Right lobe of liver (tissue), 6 donors: ENCODE results near the gene SUPT6H. TPM values are rescaled to one million over a fixed set of nuclear protein-coding genes. Genes with fewer than 3 reads are reported as not detected.

Source experiments
- ATAC-seq, 4 donors: fragments of 200-7000 bp; cut with Tn5 transposase; one replicate each; pipeline ENCODE4 v1.9.1; 2020; ENCODE audit warnings: mild to moderate bottlenecking in 4 of 4, moderate library complexity in 4 of 4
- DNase-seq, 3 donors: peaks; one replicate each; pipeline ENCODE4 v3.0.0-alpha.2; 2020
- H3K27ac ChIP-seq, 3 donors: fragments of 200-600 bp; one replicate each; pipeline ENCODE4 v1.8.0; 2022
- H3K27me3 ChIP-seq, 2 donors: fragments of 200-600 bp; one replicate each; pipeline ENCODE4 v1.8.0; 2022
- H3K36me3 ChIP-seq, 4 donors: fragments of 200-600 bp; sonication (generic) in 1 of 4; one replicate each; pipeline versions ENCODE4 v1.5.1 to v1.8.0; 2017 to 2022; ENCODE audit warnings: control low read depth in 1 of 4
- H3K4me1 ChIP-seq, 4 donors: fragments of 200-600 bp; sonication (generic) in 1 of 4; one replicate each; pipeline versions ENCODE4 v1.5.1 to v1.8.0; 2017 to 2022; ENCODE audit warnings: control low read depth in 1 of 4
- H3K4me3 ChIP-seq, 3 donors: fragments of 200-600 bp; one replicate each; pipeline ENCODE4 v1.8.0; 2022
- H3K9me3 ChIP-seq, 4 donors: fragments of 200-600 bp; sonication (generic) in 1 of 4; one replicate each; pipeline versions ENCODE4 v1.5.1 to v1.8.0; 2017 to 2022; ENCODE audit warnings: control low read depth in 1 of 4
- POLR2A ChIP-seq: fragments of 450-650 bp; IDR thresholded peaks from one replicate; pipeline ENCODE4 v1.6.1; 2017; ENCODE audit warnings: antibody characterized with exemption, mild to moderate bottlenecking
- WGBS: methylation state at CpG from one replicate; pipeline ENCODE4 v1.1.6; 2018; ENCODE audit warnings: low coverage, low lambda C conversion rate; ENCODE audit not compliant: insufficient coverage; ENCODE audit errors: missing lambda C conversion rate; 5-methylcytosine and 5-hydroxymethylcytosine counted together
- intact Hi-C, 2 donors: fragments of 100-400 bp; cut with DNase I; formaldehyde crosslinking; loops; one replicate each; pipeline versions ENCODE4 v1.11.2 to v1.14.1; 2022
- total RNA-seq, 6 experiments: library from RNA; depleted of rRNA in 2 of 6; stranded (reverse); fragments of >200 nt in 2 of 6; fragmentation: NEBNext Ultra II Directional in 3 of 6; extraction: Animal tissue kit (Norgen Biotek cat#: 25700) in 3 of 6; gene quantifications; one replicate each; pipeline versions ENCODE4 v1.1.0 to v1.2.4, GENCODE V29; 2016 to 2023
- TF ChIP-seq, protein P1 (sequence below), 4 donors: fragments of 200-600 bp in 3 of 4; fragments of 450-650 bp in 1 of 4; IDR thresholded peaks; one replicate each; pipeline versions ENCODE4 v1.5.1 to v1.8.0; 2016 to 2022; ENCODE audit warnings: antibody characterized with exemption in 4 of 4, mild to moderate bottlenecking in 2 of 4
- donor health status: DM: no; HTN: yes; CAD: no.
- donor health status: DM: no; HTN: no; CAD: no.
- donor health status: DM: no; HTN: no; CAD: no.
- donor health status: DM: no; HTN: yes; CAD: no.
- donor health status: DM: no; HTN: yes; CAD: no.

SUPT6H gene
- total RNA-seq, 6 experiments from 2014 or later, result 28.8 to 38.0 (median 34.0) TPM

DNA sequence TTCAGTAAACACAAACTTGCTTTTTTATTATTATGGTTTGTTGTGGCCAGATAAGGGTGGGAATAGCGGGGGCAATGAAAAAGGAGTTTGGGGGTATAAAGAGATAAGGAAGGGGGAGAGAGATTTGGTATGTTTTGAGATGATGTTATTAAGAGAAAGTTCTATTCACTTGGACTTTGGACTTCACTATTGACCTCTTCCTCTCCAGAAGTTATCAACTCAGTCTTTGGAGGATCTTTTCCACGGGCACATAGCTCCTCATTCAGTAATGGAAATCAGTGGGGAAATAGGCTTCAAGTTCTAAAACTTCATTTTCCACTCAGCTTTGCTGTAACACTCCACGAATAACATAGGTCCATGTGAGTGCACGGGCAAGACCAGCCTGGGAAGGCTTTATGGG lies 26.5 kb downstream of the SUPT6H start:
- TF ChIP-seq POLR2A, result no peak
- TF ChIP-seq, protein P1, sequence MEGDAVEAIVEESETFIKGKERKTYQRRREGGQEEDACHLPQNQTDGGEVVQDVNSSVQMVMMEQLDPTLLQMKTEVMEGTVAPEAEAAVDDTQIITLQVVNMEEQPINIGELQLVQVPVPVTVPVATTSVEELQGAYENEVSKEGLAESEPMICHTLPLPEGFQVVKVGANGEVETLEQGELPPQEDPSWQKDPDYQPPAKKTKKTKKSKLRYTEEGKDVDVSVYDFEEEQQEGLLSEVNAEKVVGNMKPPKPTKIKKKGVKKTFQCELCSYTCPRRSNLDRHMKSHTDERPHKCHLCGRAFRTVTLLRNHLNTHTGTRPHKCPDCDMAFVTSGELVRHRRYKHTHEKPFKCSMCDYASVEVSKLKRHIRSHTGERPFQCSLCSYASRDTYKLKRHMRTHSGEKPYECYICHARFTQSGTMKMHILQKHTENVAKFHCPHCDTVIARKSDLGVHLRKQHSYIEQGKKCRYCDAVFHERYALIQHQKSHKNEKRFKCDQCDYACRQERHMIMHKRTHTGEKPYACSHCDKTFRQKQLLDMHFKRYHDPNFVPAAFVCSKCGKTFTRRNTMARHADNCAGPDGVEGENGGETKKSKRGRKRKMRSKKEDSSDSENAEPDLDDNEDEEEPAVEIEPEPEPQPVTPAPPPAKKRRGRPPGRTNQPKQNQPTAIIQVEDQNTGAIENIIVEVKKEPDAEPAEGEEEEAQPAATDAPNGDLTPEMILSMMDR (IDR thresholded peaks at IDR 0.05), result no peak
- H3K27ac ChIP-seq, result no peak overlapping the region
- no peaks in the 10 kb centered on the region for H3K27me3 ChIP-seq
- H3K4me3 ChIP-seq, result no peak overlapping the region
- H3K4me1 ChIP-seq, result no peaks in the 10 kb centered on the region
- peaks cover 12 to 94% (median 64%) of the 10 kb centered on the region in 4 donors for H3K36me3 ChIP-seq
- intact Hi-C loops, result no loop called here
- no peak for DNase-seq
- WGBS, result 88% methylated on average over 4 of the region's 4 CpGs
- H3K9me3 ChIP-seq, result no peaks in the 10 kb centered on the region
- ATAC-seq, result no peak

DNA sequence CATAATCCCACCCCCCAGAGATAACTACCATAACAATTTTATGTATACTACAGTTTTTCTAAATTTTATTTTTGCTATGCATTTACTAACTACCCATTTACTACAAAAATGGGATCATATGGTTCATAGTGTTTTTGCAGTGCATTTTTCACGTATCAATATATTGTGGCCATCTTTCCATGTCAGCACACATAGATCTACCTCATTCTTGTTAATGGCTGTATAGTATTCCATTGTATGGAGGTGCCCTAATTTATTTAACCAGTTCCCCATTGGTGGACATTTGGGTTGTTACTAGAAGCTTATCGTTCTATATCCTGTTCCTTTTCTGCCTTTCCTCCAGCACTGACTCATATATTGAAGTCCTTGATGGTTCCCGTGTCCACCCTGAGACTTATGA lies 27.0 kb downstream of the SUPT6H start:
- Histone ChIP-seq H3K36me3 (peaks cover 12 to 94% (median 63%) of the 10 kb centered on the region in 4 donors), H3K27ac (no peak overlapping the region), H3K4me3 (no peak overlapping the region), H3K9me3 (no peaks in the 10 kb centered on the region), H3K27me3 (no peaks in the 10 kb centered on the region), H3K4me1 (no peaks in the 10 kb centered on the region)
- TF ChIP-seq POLR2A, result no peak
- TF ChIP-seq, protein P1 (IDR thresholded peaks at IDR 0.05), result no peak
- intact Hi-C loops, result no loop called here
- 100% methylated on average over 3 of the region's 3 CpGs for WGBS
- ATAC-seq (no peak), DNase-seq (no peak)

DNA sequence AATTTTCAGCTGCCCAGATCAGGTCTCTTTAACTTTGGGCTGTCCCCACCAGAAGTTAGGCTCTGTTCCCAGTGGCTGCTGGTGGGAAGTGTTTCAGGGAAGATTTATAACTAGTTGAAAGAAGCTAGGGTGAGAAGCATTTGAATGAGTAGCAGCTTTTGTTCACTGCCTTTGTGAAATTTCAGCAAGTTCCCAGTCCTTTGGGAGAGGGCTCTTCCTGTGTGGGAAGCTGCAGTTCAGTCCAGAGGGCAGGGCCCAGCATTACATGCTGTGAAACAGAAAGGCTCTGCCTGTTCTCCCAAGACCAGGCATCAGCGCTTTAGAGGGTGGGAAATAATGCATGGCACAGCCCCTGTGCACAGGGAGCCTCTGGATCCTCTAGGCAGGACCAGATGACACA lies 31.9 kb downstream of the SUPT6H start:
- peaks cover 7 to 90% (median 54%) of the 10 kb centered on the region in 4 donors for H3K36me3 ChIP-seq
- 100% methylated on average over 1 of the region's 1 CpG for WGBS

DNA sequence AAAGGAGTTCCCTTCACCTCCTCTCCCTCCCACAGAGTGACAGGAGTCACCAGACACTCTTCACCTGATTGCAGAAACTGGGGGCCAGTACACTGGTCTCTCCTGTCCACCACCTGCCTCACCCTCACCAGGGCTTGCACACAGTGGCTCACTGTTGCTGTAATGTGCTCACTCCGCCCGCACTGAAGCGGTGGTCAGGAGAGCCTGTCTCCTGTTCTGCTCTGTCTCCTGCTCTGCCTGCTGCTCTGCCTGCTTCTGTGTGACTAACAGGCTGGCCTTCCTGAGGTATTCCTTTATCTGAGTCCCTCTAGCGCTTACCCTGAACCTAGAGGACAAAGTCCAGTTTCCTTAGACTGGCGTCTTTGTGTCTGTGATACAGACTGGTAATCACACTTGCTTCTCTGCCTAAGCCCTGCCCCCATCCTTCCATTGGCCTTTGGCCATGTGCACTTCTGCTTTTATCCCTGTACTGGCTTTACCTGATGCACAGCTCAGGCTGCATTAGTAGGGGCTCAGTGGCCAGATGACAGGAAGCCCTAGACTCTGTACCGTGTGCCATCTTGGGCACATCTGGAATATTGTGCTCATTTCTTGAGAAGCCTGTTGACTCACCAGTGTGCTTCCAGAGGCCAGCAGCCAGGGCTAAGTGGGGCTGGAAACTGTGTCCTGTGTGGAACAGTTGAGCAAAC lies 36.4 kb downstream of the SUPT6H start:
- Histone ChIP-seq H3K36me3 (peaks cover 6 to 96% (median 52%) of the 10 kb centered on the region in 4 donors), H3K9me3 (no peaks in the 10 kb centered on the region), H3K27ac (peak overlapping the region in 2 of 3 donors; percentile 2 to 59), H3K4me1 (peaks cover 0 to 26% (median 8%) of the 10 kb centered on the region in 4 donors), H3K27me3 (no peaks in the 10 kb centered on the region), H3K4me3 (no peak overlapping the region)
- ATAC-seq, result peak; percentile 86 to 91 (median 88)
- peak; percentile 33 for TF ChIP-seq POLR2A
- TF ChIP-seq, protein P1 (IDR thresholded peaks at IDR 0.05), result no peak
- intact Hi-C loops, result no loop called here
- DNase-seq, result peak; percentile 55 to 82 (median 77)
- 43% methylated on average over 3 of the region's 6 CpGs for WGBS

More for the DNA sequence above, 31.9 kb downstream of the SUPT6H start:
- no peak overlapping the region for H3K4me3 ChIP-seq
- H3K9me3 ChIP-seq, result no peaks in the 10 kb centered on the region
- no peaks in the 10 kb centered on the region for H3K27me3 ChIP-seq
- no peak for ATAC-seq
- no peak for DNase-seq
- peaks cover 0 to 17% (median 6%) of the 10 kb centered on the region in 4 donors for H3K4me1 ChIP-seq
- no peak overlapping the region for H3K27ac ChIP-seq
- intact Hi-C loops, result no loop called here
- no peak for TF ChIP-seq POLR2A
- TF ChIP-seq, protein P1 (IDR thresholded peaks at IDR 0.05), result no peak
